B cell (primary cell): Measurements from ENCODE around the gene ADGRV1.

Source experiments
- CTCF ChIP-seq: fragments of 200-600 bp; IDR thresholded peaks from one replicate; pipeline ENCODE4 v1.8.0; 2022; ENCODE audit warnings: antibody characterized with exemption, mild to moderate bottlenecking
- EZH2 ChIP-seq: IDR thresholded peaks from 2 replicates; pipeline ENCODE4 v1.6.1; 2012; ENCODE audit warnings: borderline replicate concordance, low read depth, mild to moderate bottlenecking, moderate library complexity, low read length; ENCODE audit not compliant: insufficient read depth, poor library complexity, severe bottlenecking

GRCh38 chr5:90549729-90550275 lies 8.8 kb upstream of the ADGRV1 start:
- no peak for TF ChIP-seq CTCF
- TF ChIP-seq EZH2 = no peak
